ENCODE measurements around the gene TLCD2.
"Not testable (repeated sequence)": the region's sequence is repeated elsewhere in the genome, so short reads cannot be mapped to it uniquely, and the experiment has no call there.

TLCD2 gene

DNA sequence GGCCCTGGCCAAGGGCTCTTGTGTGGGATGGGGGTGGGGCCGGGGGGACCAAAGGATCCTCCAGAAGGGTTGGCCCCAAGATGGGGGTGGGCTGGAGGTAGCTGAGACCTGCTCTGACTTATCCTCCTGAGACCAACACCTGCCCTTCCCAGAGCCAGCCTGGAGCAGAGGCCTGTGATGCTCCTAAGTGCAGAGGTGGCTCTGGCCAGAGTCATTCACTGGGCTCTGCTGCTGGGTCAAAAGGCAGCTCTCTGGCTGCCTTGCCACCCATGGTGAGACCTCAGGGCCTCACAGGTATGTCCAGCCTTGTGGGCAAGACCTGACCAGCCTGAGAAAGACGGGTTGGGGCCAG lies 32.9 kb upstream of the TLCD2 start:
- Histone ChIP-seq H2AFZ (ENCODE audit: insufficient read depth, low read length, poor library complexity) (no peak overlapping the region), H3K4me3 (ENCODE audit: low read depth, low read length) (no peak overlapping the region), H2AK5ac (ENCODE audit: low read length) (no peak overlapping the region), H3K4me2 (ENCODE audit: low read length) (no peak overlapping the region), H3K79me2 (ENCODE audit: control insufficient read depth, insufficient read depth, low read length, poor library complexity) (no peaks in the 10 kb centered on the region), H3K9me3 (ENCODE audit: insufficient read depth, low read depth, low read length) (peaks cover 3% of the 10 kb centered on the region), H2BK5ac (ENCODE audit: low read depth, low read length, poor library complexity) (no peak overlapping the region), H3K79me1 (ENCODE audit: low read length) (no peaks in the 10 kb centered on the region), H3K9ac (ENCODE audit: low read length) (no peak overlapping the region), H3K18ac (ENCODE audit: low read length) (no peak overlapping the region), H4K12ac (ENCODE audit: low read depth, low read length) (no peak overlapping the region), H3K36me3 (ENCODE audit: control insufficient read depth in 1 of 2, insufficient read depth in 2 of 2, low read length in 2 of 2) (no peaks in the 10 kb centered on the region), H4K91ac (ENCODE audit: low read depth, low read length) (no peak overlapping the region), H3K23ac (ENCODE audit: low read length) (no peak overlapping the region), H3K27me3 (ENCODE audit: insufficient read depth, low read length) (no peaks in the 10 kb centered on the region), H3K27ac (ENCODE audit: low read depth, low read length) (no peak overlapping the region), H3K4me1 (ENCODE audit: control insufficient read depth in 1 of 2, insufficient read depth in 2 of 2, low read length in 2 of 2) (no peaks in the 10 kb centered on the region), H4K8ac (ENCODE audit: low read depth, low read length) (no peak overlapping the region), H2BK12ac (ENCODE audit: low read length) (no peak overlapping the region), H3K4ac (ENCODE audit: low read depth, low read length) (no peak overlapping the region), H2BK120ac (ENCODE audit: insufficient read depth, low read length, poor library complexity) (no peak overlapping the region), H3K14ac (ENCODE audit: low read length) (no peak overlapping the region)
- no peak for DNase-seq
- no CpG with 5 or more reads among the region's 2 CpGs for WGBS (ENCODE audit: extremely low coverage, insufficient coverage, insufficient read length)

DNA sequence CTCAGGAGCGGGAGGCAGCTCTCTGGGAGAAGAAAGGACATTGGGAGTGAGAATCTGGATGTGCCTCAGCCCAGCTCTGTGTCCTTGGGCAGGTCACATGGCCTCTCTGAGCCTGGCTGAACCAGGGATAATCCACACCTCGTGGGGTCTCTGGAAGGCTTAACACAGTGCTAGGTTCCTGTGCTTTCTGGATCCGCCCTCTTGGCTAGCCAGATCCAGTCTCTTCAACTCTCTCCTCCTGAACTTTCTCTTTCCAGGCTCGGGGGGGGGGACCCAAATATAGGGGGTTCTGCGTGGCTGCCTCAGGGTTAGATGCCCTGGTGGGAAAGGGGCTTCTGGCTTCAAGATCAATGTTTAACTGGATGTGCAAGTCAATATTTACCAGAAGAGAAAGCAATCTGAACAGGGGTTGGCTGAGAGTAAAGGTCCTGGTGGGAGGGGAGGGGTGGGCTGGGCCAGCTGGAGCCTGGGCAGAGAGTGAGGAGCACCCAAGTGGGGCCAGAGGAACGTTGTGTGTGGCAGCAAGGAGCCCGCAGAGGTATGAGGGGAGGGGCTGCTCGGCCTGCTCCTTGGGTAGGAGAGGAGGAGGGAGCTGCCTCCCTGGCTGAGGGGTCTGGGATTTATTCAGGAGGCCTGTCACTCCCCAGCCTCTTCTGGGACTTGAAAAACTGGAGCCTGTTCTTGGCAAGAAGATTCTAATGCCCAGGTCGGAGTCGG lies 32.4 kb upstream of the TLCD2 start, which contains the start of gene SERPINF2:
Gene SERPINF2 (plus strand): TSS at position 501 of the 717 bp plus-strand sequence. CDS start 2,125 bp downstream, outside the sequence.
- Histone ChIP-seq H2AFZ (ENCODE audit: insufficient read depth, low read length, poor library complexity) (no peak within 1 kb of the TSS), H3K27me3 (ENCODE audit: insufficient read depth, low read length) (no peaks in the 10 kb centered on the region), H3K79me2 (ENCODE audit: control insufficient read depth, insufficient read depth, low read length, poor library complexity) (no peaks in the 10 kb centered on the region), H2BK5ac (ENCODE audit: low read depth, low read length, poor library complexity) (no peak within 1 kb of the TSS), H4K12ac (ENCODE audit: low read depth, low read length) (no peak within 1 kb of the TSS), H3K9ac (ENCODE audit: low read length) (no peak within 1 kb of the TSS), H3K79me1 (ENCODE audit: low read length) (no peaks in the 10 kb centered on the region), H3K4me2 (ENCODE audit: low read length) (no peak within 1 kb of the TSS), H3K14ac (ENCODE audit: low read length) (no peak within 1 kb of the TSS), H3K27ac (ENCODE audit: low read depth, low read length) (no peak within 1 kb of the TSS), H3K4ac (ENCODE audit: low read depth, low read length) (no peak within 1 kb of the TSS), H3K9me3 (ENCODE audit: insufficient read depth, low read depth, low read length) (peaks cover 3% of the 10 kb centered on the region), H4K91ac (ENCODE audit: low read depth, low read length) (no peak within 1 kb of the TSS), H2BK12ac (ENCODE audit: low read length) (no peak within 1 kb of the TSS), H3K4me3 (ENCODE audit: low read depth, low read length) (no peak within 1 kb of the TSS), H4K8ac (ENCODE audit: low read depth, low read length) (no peak within 1 kb of the TSS), H3K18ac (ENCODE audit: low read length) (no peak within 1 kb of the TSS), H3K4me1 (ENCODE audit: control insufficient read depth in 1 of 2, insufficient read depth in 2 of 2, low read length in 2 of 2) (no peaks in the 10 kb centered on the region), H2BK120ac (ENCODE audit: insufficient read depth, low read length, poor library complexity) (no peak within 1 kb of the TSS), H2AK5ac (ENCODE audit: low read length) (no peak within 1 kb of the TSS), H3K23ac (ENCODE audit: low read length) (no peak within 1 kb of the TSS), H3K36me3 (ENCODE audit: control insufficient read depth in 1 of 2, insufficient read depth in 2 of 2, low read length in 2 of 2) (peaks cover 4% of the 10 kb centered on the region in 2 experiments)
- no CpG with 5 or more reads among the region's 10 CpGs for WGBS (ENCODE audit: extremely low coverage, insufficient coverage, insufficient read length)
- DNase-seq, result no peak

DNA sequence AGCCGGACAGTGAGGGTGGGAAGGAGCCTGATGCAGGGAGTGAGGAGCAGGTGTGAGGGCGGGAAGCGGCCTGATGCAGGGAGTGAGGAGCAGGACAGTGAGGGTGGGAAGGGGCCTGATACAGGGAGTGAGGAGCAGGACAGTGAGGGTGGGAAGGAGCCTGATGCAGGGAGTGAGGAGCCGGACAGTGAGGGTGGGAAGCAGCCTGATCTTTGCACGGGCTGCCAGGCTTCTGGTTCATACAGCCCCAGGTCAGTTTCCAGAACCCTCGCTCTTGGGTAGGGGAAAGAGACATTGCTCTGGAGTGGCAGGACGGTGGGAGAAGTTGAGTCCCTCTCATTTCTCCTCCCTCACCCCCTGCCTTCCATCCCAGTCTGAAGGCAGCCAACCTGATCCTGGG lies 31.7 kb upstream of the TLCD2 start:
- DNase-seq; H4K12ac ChIP-seq (ENCODE audit: low read depth, low read length); H3K9me3 ChIP-seq (ENCODE audit: insufficient read depth, low read depth, low read length); H3K18ac ChIP-seq (ENCODE audit: low read length); H3K4me2 ChIP-seq (ENCODE audit: low read length); H3K4ac ChIP-seq (ENCODE audit: low read depth, low read length); H3K14ac ChIP-seq (ENCODE audit: low read length); H3K23ac ChIP-seq (ENCODE audit: low read length); H3K9ac ChIP-seq (ENCODE audit: low read length); H2AK5ac ChIP-seq (ENCODE audit: low read length); H3K79me1 ChIP-seq (ENCODE audit: low read length); H2AFZ ChIP-seq (ENCODE audit: insufficient read depth, low read length, poor library complexity); H3K27me3 ChIP-seq (ENCODE audit: insufficient read depth, low read length); H3K4me3 ChIP-seq (ENCODE audit: low read depth, low read length); H2BK120ac ChIP-seq (ENCODE audit: insufficient read depth, low read length, poor library complexity); H2BK5ac ChIP-seq (ENCODE audit: low read depth, low read length, poor library complexity); H4K8ac ChIP-seq (ENCODE audit: low read depth, low read length); H3K4me1 ChIP-seq (ENCODE audit: control insufficient read depth in 1 of 2, insufficient read depth in 2 of 2, low read length in 2 of 2); H4K91ac ChIP-seq (ENCODE audit: low read depth, low read length); H3K36me3 ChIP-seq (ENCODE audit: control insufficient read depth in 1 of 2, insufficient read depth in 2 of 2, low read length in 2 of 2); H3K27ac ChIP-seq (ENCODE audit: low read depth, low read length); H2BK12ac ChIP-seq (ENCODE audit: low read length); H3K79me2 ChIP-seq (ENCODE audit: control insufficient read depth, insufficient read depth, low read length, poor library complexity): not testable (repeated sequence)
- no CpG with 5 or more reads among the region's 7 CpGs for WGBS (ENCODE audit: extremely low coverage, insufficient coverage, insufficient read length)

DNA sequence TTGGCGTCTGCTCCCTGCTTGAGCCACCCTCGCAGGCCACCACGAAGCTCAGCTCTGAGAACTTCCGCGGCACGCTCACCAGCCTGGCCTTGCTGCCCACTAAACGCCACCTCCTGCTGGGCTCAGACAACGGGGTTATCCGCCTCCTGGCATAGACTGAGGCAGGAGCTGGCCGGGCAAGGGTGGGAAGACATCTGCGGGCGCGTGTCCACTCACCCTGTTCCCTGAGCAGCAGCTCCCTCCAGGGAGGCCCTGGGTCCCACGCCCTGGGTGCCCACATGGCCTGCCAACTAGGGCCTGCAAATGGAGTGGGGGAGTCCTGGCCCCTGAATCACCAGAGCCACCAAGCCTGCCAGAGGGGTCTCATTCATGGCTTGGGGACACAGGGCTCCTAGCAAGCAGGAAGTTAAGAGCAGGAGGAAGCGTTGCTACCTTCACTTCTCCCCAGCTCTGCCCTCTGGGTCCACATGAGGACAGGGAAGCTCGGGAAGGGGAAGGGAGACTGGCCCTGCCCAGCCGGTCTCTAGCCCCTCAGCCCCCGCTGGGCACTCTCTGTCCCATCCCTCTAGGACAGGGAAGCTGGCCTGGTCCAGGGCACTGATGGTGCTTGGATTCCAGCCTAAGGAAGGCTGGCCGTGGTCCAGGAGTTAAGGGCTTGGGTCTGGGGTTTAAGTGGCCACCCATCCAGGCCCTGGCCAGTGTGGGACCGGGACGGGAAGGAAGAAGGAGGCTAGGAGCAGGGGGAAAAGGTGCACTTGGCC lies 27.5 kb upstream of the TLCD2 start:
- peaks cover 3 to 9% of the 10 kb centered on the region in 2 experiments for H3K4me1 ChIP-seq (ENCODE audit: control insufficient read depth in 1 of 2, insufficient read depth in 2 of 2, low read length in 2 of 2)
- H3K4me3 ChIP-seq (ENCODE audit: low read depth, low read length), result no peak overlapping the region
- no peak overlapping the region for H2AK5ac ChIP-seq (ENCODE audit: low read length)
- H2BK120ac ChIP-seq (ENCODE audit: insufficient read depth, low read length, poor library complexity), result no peak overlapping the region
- no peak overlapping the region for H3K4me2 ChIP-seq (ENCODE audit: low read length)
- H4K91ac ChIP-seq (ENCODE audit: low read depth, low read length), result no peak overlapping the region
- H4K8ac ChIP-seq (ENCODE audit: low read depth, low read length), result no peak overlapping the region
- no peaks in the 10 kb centered on the region for H3K79me2 ChIP-seq (ENCODE audit: control insufficient read depth, insufficient read depth, low read length, poor library complexity)
- no peak overlapping the region for H4K12ac ChIP-seq (ENCODE audit: low read depth, low read length)
- H3K27ac ChIP-seq (ENCODE audit: low read depth, low read length), result no peak overlapping the region
- peaks cover 3% of the 10 kb centered on the region for H3K9me3 ChIP-seq (ENCODE audit: insufficient read depth, low read depth, low read length)
- H2AFZ ChIP-seq (ENCODE audit: insufficient read depth, low read length, poor library complexity), result no peak overlapping the region
- DNase-seq, result no peak
- no peaks in the 10 kb centered on the region for H3K79me1 ChIP-seq (ENCODE audit: low read length)
- H3K14ac ChIP-seq (ENCODE audit: low read length), result no peak overlapping the region
- H3K36me3 ChIP-seq (ENCODE audit: control insufficient read depth in 1 of 2, insufficient read depth in 2 of 2, low read length in 2 of 2), result peaks cover 12% of the 10 kb centered on the region in 2 experiments
- H3K23ac ChIP-seq (ENCODE audit: low read length), result no peak overlapping the region
- H3K9ac ChIP-seq (ENCODE audit: low read length), result no peak overlapping the region
- H2BK12ac ChIP-seq (ENCODE audit: low read length), result no peak overlapping the region
- no peak overlapping the region for H2BK5ac ChIP-seq (ENCODE audit: low read depth, low read length, poor library complexity)
- no peak overlapping the region for H3K18ac ChIP-seq (ENCODE audit: low read length)
- WGBS (ENCODE audit: extremely low coverage, insufficient coverage, insufficient read length), result no CpG with 5 or more reads among the region's 21 CpGs
- H3K4ac ChIP-seq (ENCODE audit: low read depth, low read length), result no peak overlapping the region
- H3K27me3 ChIP-seq (ENCODE audit: insufficient read depth, low read length), result no peaks in the 10 kb centered on the region
